Measurements from ENCODE around the gene ATP13A4.

The ATP13A4 gene

GRCh38 chr3:193590088-193590856 is 35.6 kb upstream of the ATP13A4 start:
- H3K27ac ChIP-seq: no peak overlapping the region
- no peak for TF ChIP-seq CTCF (conservative IDR thresholded peaks at IDR 0.05)

GRCh38 chr3:193589616-193590015 is 34.9 kb upstream of the ATP13A4 start:
- H3K27ac ChIP-seq: no peak overlapping the region
- no peak for TF ChIP-seq CTCF (conservative IDR thresholded peaks at IDR 0.05)

GRCh38 chr3:193589129-193589528 is 34.4 kb upstream of the ATP13A4 start:
- H3K27ac ChIP-seq: no peak overlapping the region
- no peak for TF ChIP-seq CTCF (conservative IDR thresholded peaks at IDR 0.05)

- H3K27ac ChIP-seq: no peak overlapping the region
- TF ChIP-seq CTCF (conservative IDR thresholded peaks at IDR 0.05): no peak
Observed at GRCh38 chr3:193586526-193586925, 31.8 kb upstream of the ATP13A4 start.

GRCh38 chr3:193585530-193585929 is 30.8 kb upstream of the ATP13A4 start:
- H3K27ac ChIP-seq: no peak overlapping the region
- no peak for TF ChIP-seq CTCF (conservative IDR thresholded peaks at IDR 0.05)

- H3K27ac ChIP-seq: no peak overlapping the region
Observed at GRCh38 chr3:193574488-193575070, 19.9 kb upstream of the ATP13A4 start.

More at GRCh38 chr3:193574488-193575070, 19.9 kb upstream of the ATP13A4 start:
- no peak for TF ChIP-seq CTCF (conservative IDR thresholded peaks at IDR 0.05)

Measured in VCaP (cell line).